ENCODE data around the gene HELZ. TPM values are rescaled to one million over a fixed set of nuclear protein-coding genes. Genes with fewer than 3 reads are reported as not detected.

HELZ gene
- total and polyA plus RNA-seq, 2 donors (not counting 3 experiments of a cell fraction or from before 2014, with no cell fraction given) = 8.0 to 47.3 TPM

GRCh38 chr17:67218385-67218950 is 26.5 kb downstream of the HELZ start:
- ChIA-PET POLR2A (no interaction called here), CTCF (no interaction called here)
- BruUV-seq (replicated peaks) = no TSS peak
- Histone ChIP-seq H3K4me3 (replicated peaks in 1 of 3; ENCODE audit: insufficient read depth in 1 of 3, low read depth in 1 of 3, low read length in 3 of 3) (no peak overlapping the region), H3K9ac (replicated peaks; ENCODE audit: extremely low read depth, insufficient read depth, low read length) (no peak overlapping the region), H3K9me3 (replicated peaks; ENCODE audit: control insufficient read depth, insufficient read depth, low read length) (no peaks in the 10 kb centered on the region), H3K79me2 (ENCODE audit: control insufficient read depth, insufficient read depth, low read length) (peaks cover 51% of the 10 kb centered on the region), H3K4me1 (ENCODE audit: control insufficient read depth, extremely low read depth, insufficient read depth, low read length) (peaks cover 13% of the 10 kb centered on the region), H3K27ac (ENCODE audit: insufficient read depth, low read depth, low read length) (no peak overlapping the region), H3K27me3 (ENCODE audit: control insufficient read depth in 2 of 2, insufficient read depth in 2 of 2, low read length in 2 of 2) (no peaks in the 10 kb centered on the region), H3K4me2 (ENCODE audit: insufficient read depth, low read length) (no peak overlapping the region), H2AFZ (ENCODE audit: low read depth, low read length) (no peak overlapping the region), H3K9me1 (replicated peaks; ENCODE audit: control insufficient read depth, extremely low read depth, insufficient read depth, low read length) (no peaks in the 10 kb centered on the region), H3K36me3 (ENCODE audit: control insufficient read depth in 2 of 2, extremely low read depth in 1 of 2, insufficient read depth in 2 of 2, low read length in 2 of 2) (peaks cover 3 to 6% of the 10 kb centered on the region in 2 experiments), H4K20me1 (replicated peaks; ENCODE audit: control insufficient read depth, extremely low read depth, insufficient read depth, low read length) (no peaks in the 10 kb centered on the region)
- DNase-seq (ENCODE audit: low read depth, low spot score) = no peak
- intact Hi-C loops (cut with micrococcal nuclease) = no loop called here
- no peak for FAIRE-seq
- TF ChIP-seq MAX (IDR thresholded peaks at IDR 0.05; ENCODE audit: insufficient read depth, insufficient read length) = no peak
- no peak for TF ChIP-seq FOS (IDR thresholded peaks at IDR 0.05; ENCODE audit: borderline replicate concordance, insufficient read depth, low read length)
- no peak for TF ChIP-seq POLR2A (IDR thresholded peaks at IDR 0.05; ENCODE audit: low read depth, low read length)
- dilution Hi-C loops (cut with MboI; ENCODE audit: extremely low pct_ligation_motif_present, low sequenced_read_pairs) = no loop called here

- H2AFZ ChIP-seq (ENCODE audit: low read depth, low read length) = no peak overlapping the region
- FAIRE-seq (no peak), DNase-seq (ENCODE audit: low read depth, low spot score) (no peak)
- H3K27ac ChIP-seq (ENCODE audit: insufficient read depth, low read depth, low read length) = no peak overlapping the region
- no peak overlapping the region for H3K4me3 ChIP-seq (replicated peaks in 1 of 3; ENCODE audit: insufficient read depth in 1 of 3, low read depth in 1 of 3, low read length in 3 of 3)
- ChIA-PET CTCF (interaction anchor here (0.7 kb wide), 1 partner anchor 9 kb away, joined by 3 read pairs; no protein-coding TSS in a partner anchor), POLR2A (no interaction called here)
- peaks cover 13% of the 10 kb centered on the region for H3K4me1 ChIP-seq (ENCODE audit: control insufficient read depth, extremely low read depth, insufficient read depth, low read length)
- BruUV-seq (replicated peaks) = no TSS peak
- H3K9ac ChIP-seq (replicated peaks; ENCODE audit: extremely low read depth, insufficient read depth, low read length) = no peak overlapping the region
- H3K36me3 ChIP-seq (ENCODE audit: control insufficient read depth in 2 of 2, extremely low read depth in 1 of 2, insufficient read depth in 2 of 2, low read length in 2 of 2) = peaks cover 3 to 6% of the 10 kb centered on the region in 2 experiments
- no peaks in the 10 kb centered on the region for H3K27me3 ChIP-seq (ENCODE audit: control insufficient read depth in 2 of 2, insufficient read depth in 2 of 2, low read length in 2 of 2)
- no peaks in the 10 kb centered on the region for H4K20me1 ChIP-seq (replicated peaks; ENCODE audit: control insufficient read depth, extremely low read depth, insufficient read depth, low read length)
- H3K79me2 ChIP-seq (ENCODE audit: control insufficient read depth, insufficient read depth, low read length) = peaks cover 44% of the 10 kb centered on the region
- H3K4me2 ChIP-seq (ENCODE audit: insufficient read depth, low read length) = no peak overlapping the region
- H3K9me1 ChIP-seq (replicated peaks; ENCODE audit: control insufficient read depth, extremely low read depth, insufficient read depth, low read length) = no peaks in the 10 kb centered on the region
- no peak for TF ChIP-seq CTCF (IDR thresholded peaks at IDR 0.05; ENCODE audit: extremely low read depth in 1 of 2, insufficient read depth in 1 of 2, low read depth in 1 of 2, low read length in 2 of 2)
- no peak for TF ChIP-seq FOS (IDR thresholded peaks at IDR 0.05; ENCODE audit: borderline replicate concordance, insufficient read depth, low read length)
- TF ChIP-seq POLR2AphosphoS5 (IDR thresholded peaks at IDR 0.05; ENCODE audit: insufficient read depth, low read depth, low read length) = no peak
- no peak for TF ChIP-seq MYC (IDR thresholded peaks at IDR 0.05; ENCODE audit: low read depth, low read length)
- TF ChIP-seq POLR2A (IDR thresholded peaks at IDR 0.05; ENCODE audit: low read depth, low read length) = no peak
- TF ChIP-seq JUN (IDR thresholded peaks at IDR 0.05; ENCODE audit: borderline replicate concordance, insufficient read depth, insufficient read length, low read depth) = no peak
- TF ChIP-seq GATA2 (IDR thresholded peaks at IDR 0.05; ENCODE audit: insufficient read depth, insufficient read length, low read depth, low read length) = no peak
- TF ChIP-seq EZH2 (IDR thresholded peaks at IDR 0.05; ENCODE audit: borderline replicate concordance, low read depth, low read length, severe bottlenecking) = no peak
- TF ChIP-seq MAX (IDR thresholded peaks at IDR 0.05; ENCODE audit: insufficient read depth, insufficient read length) = no peak
- dilution Hi-C loops (cut with MboI; ENCODE audit: extremely low pct_ligation_motif_present, low sequenced_read_pairs) (no loop called here), intact Hi-C loops (cut with micrococcal nuclease) (no loop called here)
- no peaks in the 10 kb centered on the region for H3K9me3 ChIP-seq (replicated peaks; ENCODE audit: control insufficient read depth, insufficient read depth, low read length)
Observed at GRCh38 chr17:67217446-67217845, 27.6 kb downstream of the HELZ start.
